HG02852 (cell line): ENCODE measurements around the gene MNT.

Experiments used
- ATAC-seq: cut with Tn5 transposase; IDR thresholded peaks from one replicate; pipeline ENCODE4 v1.9.1; 2021; ENCODE audit warnings: mild to moderate bottlenecking, moderate library complexity; ENCODE audit not compliant: unreplicated experiment

Gene MNT

DNA sequence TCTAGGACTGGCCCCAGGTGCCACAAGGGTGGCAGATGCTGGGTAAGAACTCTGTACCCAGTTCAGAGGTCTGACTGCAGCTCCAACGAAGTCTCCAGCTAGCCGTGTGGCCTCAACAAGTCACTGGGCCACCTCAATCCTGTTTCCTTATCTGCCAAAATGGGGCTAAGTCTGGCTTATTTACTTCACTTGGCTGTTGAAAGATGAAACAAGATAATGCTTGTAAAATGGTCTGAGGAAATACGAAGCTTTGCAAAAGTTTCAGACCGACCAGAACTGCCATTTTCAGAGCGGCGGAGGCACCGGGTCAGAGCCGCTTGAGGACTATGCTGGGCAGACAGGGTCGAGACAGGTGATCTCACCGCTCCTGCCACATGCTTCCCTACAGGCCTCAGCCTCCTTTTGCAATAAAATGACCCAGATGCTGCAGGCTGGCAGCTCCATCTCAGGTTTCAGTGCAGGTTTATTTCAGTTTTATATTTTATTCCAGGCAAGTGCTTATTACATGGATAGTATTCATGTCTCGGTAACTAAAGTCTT is 17.2 kb downstream of the MNT start:
- no peak for ATAC-seq

- no peak for ATAC-seq
Measured at GRCh38 chr17:2380950-2381649, 19.8 kb downstream of the MNT start.

DNA sequence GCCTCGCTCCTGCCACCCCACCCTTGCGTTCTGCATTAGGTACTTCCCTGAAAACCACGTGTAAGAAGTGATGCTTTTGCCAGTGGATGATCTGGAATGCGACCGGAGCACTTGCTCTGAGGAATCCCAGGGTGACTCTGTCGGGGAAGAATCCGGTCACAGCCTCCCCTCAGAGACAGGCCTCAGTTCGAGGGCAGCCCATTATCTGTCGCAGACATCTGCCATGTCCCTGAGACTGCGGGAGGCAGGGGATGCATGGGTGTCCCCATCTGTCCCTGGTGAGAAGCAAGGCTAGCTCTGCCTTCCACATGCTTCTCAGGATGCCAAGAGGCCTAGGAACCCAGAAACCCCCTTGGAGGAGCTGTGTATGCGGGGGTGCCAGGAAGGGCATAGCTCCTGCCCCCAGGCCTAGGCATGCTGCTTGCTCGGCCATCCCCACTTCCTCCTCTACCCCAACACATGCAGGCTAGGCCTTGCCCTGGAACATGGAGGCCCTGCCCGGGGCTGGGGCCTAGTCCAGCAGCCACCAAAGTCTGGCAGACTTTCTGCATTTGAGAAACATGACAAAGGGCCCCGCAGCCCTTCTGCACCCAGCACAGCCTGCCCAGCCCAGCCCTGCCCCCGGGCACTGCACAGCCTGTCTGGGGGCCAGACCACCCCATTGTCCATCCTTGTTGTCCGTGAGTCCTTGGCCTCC is 20.5 kb downstream of the MNT start:
- no peak for ATAC-seq

GRCh38 chr17:2379489-2380225 is 21.2 kb downstream of the MNT start:
- ATAC-seq: no peak

DNA sequence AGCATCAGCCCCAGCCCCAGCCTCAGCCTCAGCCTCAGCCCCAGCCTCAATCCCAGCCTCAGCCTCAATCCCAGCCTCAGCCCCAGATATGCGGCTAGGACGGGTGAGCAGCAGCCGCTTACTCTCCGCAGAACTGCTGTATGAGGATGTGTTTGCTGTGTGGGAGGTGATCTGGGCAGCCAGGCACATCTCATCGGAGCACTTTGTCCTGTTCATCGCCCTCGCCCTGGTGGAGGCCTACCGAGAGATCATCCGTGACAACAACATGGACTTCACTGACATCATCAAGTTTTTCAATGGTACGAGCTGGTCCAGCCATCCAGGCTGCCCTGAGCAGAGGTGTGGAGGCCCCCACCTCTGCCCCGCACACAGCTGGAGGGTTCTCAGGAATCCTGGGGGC is 22.0 kb downstream of the MNT start:
- ATAC-seq: no peak

- ATAC-seq: no peak
Measured at GRCh38 chr17:2377659-2378058, 23.2 kb downstream of the MNT start.

DNA sequence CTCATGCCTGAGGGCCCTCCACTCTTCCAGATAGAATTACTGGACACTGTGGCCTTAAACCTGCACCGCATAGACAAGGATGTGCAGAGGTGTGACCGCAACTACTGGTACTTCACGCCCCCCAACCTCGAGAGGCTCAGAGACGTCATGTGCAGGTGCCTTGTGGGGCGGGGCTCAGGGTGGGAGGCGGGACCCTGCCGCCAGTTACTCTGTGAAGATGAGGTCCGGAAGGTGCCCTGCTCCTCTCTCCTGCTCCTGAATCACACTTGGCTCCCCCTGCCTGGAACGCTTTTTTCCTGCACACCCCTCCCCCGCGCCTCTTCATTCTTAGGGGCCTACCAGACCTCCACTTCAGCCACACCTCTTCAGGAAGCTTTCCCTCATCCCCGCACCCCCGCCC is 24.8 kb downstream of the MNT start:
- ATAC-seq: no peak

GRCh38 chr17:2375406-2375805 is 25.5 kb downstream of the MNT start:
- no peak for ATAC-seq

DNA sequence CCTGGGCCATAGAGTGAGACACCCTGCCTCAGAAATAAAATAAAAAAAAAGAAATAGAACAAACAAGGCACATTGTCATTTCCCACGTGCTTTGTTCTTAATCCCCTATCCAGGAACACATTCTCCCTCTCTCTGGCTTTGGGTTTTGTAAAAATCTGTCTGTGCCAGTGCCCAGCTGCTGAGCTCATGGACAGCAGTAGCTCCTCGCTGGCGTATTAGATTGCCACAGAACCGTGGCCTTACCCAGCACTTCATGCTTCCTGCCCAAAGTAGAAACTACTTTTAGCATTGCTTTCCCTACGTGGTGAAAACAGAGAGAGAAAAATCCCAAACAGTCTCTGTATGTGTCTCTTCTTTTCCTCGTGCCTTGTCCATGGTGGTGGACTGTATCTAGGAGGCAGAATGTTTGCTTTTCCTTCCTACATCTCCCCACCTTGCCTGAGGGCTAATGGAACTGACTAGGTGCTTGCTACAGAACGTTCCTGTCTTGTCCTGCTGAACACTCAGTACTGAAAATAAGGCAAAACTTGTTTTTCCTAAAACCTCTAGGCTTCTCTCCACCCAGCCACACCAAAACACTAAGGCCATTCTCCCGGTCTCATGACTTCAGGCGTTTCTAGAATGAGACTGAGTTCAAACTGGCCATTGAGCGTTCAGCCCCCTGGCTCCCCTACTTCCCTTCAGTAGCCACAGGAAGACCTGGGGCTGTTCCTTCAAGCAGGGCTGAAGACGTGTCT is 26.1 kb downstream of the MNT start:
- no peak for ATAC-seq

- no peak for ATAC-seq
Measured at GRCh38 chr17:2373179-2373578, 27.7 kb downstream of the MNT start.

- ATAC-seq: no peak
Measured at GRCh38 chr17:2372681-2373080, 28.2 kb downstream of the MNT start.

DNA sequence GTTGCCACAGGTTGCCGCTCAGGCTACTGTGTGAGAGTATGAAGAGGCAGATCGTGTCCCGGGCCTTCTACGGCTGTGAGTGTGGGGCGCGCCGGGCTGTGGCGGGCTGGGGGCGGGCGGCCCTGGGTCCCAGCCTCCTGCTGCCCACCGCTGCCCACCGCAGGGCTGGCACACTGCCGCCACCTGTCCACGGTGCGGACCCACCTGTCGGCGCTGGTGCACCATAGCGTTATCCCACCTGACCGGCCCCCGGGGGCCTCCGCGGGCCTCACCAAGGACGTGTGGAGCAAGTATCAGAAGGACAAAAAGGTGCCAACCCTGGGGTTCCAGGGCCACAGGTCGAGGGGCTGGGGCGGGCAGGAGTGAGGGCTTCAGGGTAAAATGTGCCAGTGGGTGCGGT is 28.7 kb downstream of the MNT start:
- ATAC-seq: no peak

- no peak for ATAC-seq
Measured at GRCh38 chr17:2371183-2372130, 29.4 kb downstream of the MNT start.

GRCh38 chr17:2370211-2370589 is 30.7 kb downstream of the MNT start:
- ATAC-seq: no peak

- ATAC-seq: no peak
Measured at GRCh38 chr17:2369551-2370210, 31.2 kb downstream of the MNT start.

- ATAC-seq: no peak
Measured at GRCh38 chr17:2369039-2369438, 31.8 kb downstream of the MNT start.

- ATAC-seq: no peak
Measured at GRCh38 chr17:2368359-2368758, 32.5 kb downstream of the MNT start.

DNA sequence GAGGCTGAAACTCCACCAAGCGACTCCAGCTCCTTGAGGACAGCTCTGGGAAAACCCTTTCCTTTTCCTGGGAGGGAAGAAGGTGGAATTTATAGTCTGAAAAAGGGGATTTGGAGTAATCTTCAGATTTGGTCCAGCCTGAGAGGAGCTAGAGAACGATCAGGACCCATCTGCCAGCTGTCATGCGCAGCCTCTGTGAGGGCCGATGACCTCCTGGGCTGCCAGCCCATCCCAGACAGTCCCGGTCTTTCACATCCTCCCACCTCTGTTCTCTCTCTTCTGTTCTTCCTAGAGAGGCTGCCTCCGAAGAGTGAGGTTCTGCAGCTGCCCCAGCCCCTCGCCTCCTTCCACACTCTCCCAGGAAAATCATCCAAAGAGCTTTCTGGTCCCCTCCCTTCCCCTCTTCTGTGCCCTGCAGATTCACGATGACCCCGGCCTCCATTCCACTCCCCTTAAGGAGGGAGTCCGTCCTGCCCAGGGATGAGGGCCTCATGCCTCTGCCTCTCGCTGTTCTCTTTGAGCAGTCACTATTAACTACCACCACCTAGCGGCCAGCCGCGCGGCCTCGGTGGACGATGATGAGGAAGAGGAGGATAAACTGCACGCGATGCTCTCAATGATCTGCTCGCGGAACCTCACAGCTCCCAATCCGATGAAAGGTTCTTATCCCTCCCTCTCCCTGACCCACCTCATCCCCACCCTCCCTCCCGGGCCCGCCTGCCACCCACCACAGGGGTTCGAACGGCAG is 33.9 kb downstream of the MNT start:
- ATAC-seq: no peak

DNA sequence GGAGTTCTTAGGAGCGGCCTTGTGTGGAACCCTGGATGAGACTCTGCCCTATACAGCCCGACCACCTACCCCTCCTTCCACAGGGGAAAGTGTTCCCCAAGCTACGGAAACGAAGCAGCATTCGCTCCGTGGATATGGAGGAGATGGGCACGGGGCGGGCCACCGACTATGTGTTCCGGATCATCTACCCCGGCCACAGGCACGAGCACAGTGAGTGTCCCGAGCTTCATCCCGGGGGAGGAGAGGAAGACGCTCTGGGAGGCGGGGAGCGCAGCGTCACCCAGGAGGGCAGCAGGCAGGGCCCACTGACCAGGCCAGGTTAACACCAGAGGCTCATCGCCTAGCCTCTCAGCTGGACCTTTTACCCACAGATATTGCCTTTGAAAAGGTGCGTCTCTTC is 35.7 kb downstream of the MNT start:
- ATAC-seq: no peak
